Inferior parietal cortex (tissue), 1 donor: Measurements from ENCODE around the gene RAPGEF5.

ENCODE experiments used
- DNase-seq: peaks from one replicate; pipeline ENCODE4 v3.0.0-alpha.2; 2016; ENCODE audit errors: extremely low spot score

The RAPGEF5 gene

GRCh38 chr7:22219739-22220493, 137.0 kb downstream of the RAPGEF5 start:
- no peak for DNase-seq

GRCh38 chr7:22219036-22219435, 137.9 kb downstream of the RAPGEF5 start:
- peak; percentile 87 for DNase-seq

GRCh38 chr7:22216832-22217475, 140.0 kb downstream of the RAPGEF5 start:
- DNase-seq, result no peak

- DNase-seq, result no peak
Observed at GRCh38 chr7:22216309-22216708, 140.6 kb downstream of the RAPGEF5 start.

- no peak for DNase-seq
Observed at GRCh38 chr7:22214000-22214399, 143.0 kb downstream of the RAPGEF5 start.

- DNase-seq, result no peak
Observed at GRCh38 chr7:22213081-22213480, 143.9 kb downstream of the RAPGEF5 start.

- no peak for DNase-seq
Observed at GRCh38 chr7:22210967-22211366, 146.0 kb downstream of the RAPGEF5 start.

GRCh38 chr7:22210355-22210754, 146.6 kb downstream of the RAPGEF5 start:
- DNase-seq, result no peak

- no peak for DNase-seq
Observed at GRCh38 chr7:22208799-22209198, 148.2 kb downstream of the RAPGEF5 start.

GRCh38 chr7:22207724-22208225, 149.2 kb downstream of the RAPGEF5 start:
- DNase-seq, result no peak

- no peak for DNase-seq
Observed at GRCh38 chr7:22205631-22206030, 151.3 kb downstream of the RAPGEF5 start.

GRCh38 chr7:22204312-22204711, 152.6 kb downstream of the RAPGEF5 start:
- no peak for DNase-seq

- DNase-seq, result no peak
Observed at GRCh38 chr7:22202141-22202540, 154.8 kb downstream of the RAPGEF5 start.

GRCh38 chr7:22201186-22201880, 155.6 kb downstream of the RAPGEF5 start:
- DNase-seq, result no peak

- DNase-seq, result no peak
Observed at GRCh38 chr7:22200777-22201176, 156.2 kb downstream of the RAPGEF5 start.

- no peak for DNase-seq
Observed at GRCh38 chr7:22200238-22200637, 156.7 kb downstream of the RAPGEF5 start.

- no peak for DNase-seq
Observed at GRCh38 chr7:22197376-22197775, 159.6 kb downstream of the RAPGEF5 start.

GRCh38 chr7:22196429-22196828, 160.5 kb downstream of the RAPGEF5 start:
- no peak for DNase-seq

- no peak for DNase-seq
Observed at GRCh38 chr7:22195397-22196172, 161.4 kb downstream of the RAPGEF5 start.

GRCh38 chr7:22194658-22195273, 162.2 kb downstream of the RAPGEF5 start:
- DNase-seq, result no peak

- no peak for DNase-seq
Observed at GRCh38 chr7:22193450-22193983, 163.4 kb downstream of the RAPGEF5 start.
